Glomerular endothelial cell (primary cell): ENCODE data around the gene NAV1. TPM values are rescaled to one million over a fixed set of nuclear protein-coding genes. Genes with fewer than 3 reads are reported as not detected.

Experiments
- DNase-seq: peaks from one replicate; pipeline ENCODE4 v3.0.0-alpha.2; 2011; ENCODE audit warnings: low read depth, low spot score; ENCODE audit errors: extremely low read depth
- total RNA-seq: library from RNA; depleted of rRNA; stranded (reverse); fragments of >200 nt; gene quantifications from 2 replicates; pipeline ENCODE4 v1.2.3, GENCODE V29; 2015

Gene NAV1
- total RNA-seq, 1 donor from 2014 or later, result 145 TPM

DNA sequence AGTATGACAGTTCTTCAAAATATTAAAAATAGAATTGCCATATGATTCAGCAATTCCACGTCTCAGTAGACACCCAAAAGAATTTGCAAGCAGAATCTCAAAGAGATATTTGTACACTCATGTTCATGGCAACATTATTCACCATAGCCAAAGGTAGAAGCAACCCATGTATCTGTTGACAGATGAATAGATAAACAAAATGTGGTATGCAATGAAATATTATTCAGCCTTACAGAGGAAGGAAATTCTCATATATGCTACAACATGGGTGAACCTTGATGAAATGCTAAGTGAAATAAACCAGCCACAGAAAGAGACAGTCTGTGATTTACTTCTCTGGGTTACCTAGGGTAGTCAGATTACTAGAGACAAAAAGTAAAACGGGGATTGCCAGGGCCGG is 47.0 kb downstream of the NAV1 start:
- DNase-seq, result no peak

DNA sequence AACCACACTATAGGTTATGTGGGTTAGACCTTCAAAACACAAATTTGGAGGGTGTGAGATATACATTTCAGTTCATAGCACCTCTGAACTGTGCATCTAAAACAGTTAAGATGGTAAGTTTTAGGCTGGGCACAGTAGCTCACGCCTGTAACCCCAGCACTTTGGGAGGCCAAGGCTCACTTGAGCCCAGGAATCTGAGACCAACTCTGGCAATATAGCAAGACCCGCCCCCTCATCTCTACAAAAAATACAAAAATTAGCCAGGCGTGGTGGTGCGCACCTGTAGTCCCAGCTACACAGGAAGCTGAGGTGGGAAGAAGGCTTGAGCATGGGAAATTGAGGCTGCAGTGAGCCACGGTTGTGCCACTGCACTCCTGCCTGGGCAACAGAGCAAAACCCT is 47.9 kb downstream of the NAV1 start:
- DNase-seq, result no peak

DNA sequence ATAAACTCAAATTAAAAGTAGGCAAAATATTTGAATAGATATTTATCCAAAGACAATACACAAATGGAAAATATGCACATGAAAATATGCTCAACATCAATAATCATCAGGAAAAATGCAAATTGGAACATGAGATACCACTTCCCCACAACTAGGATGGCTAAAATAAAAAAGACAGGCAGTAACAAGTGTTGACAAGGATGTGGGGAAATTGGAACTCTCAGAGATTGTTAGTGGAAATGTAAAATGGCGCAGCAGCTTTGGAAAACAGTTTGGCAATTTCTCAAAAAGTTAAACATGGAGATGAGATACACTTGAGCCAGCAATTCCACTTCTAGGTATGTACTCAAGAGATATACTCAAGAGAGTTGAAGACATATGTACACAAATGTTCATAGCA is 48.8 kb downstream of the NAV1 start:
- no peak for DNase-seq

Other genes starting within 250 kb of the NAV1 start
- gene TNNT2, start 161.4 kb upstream of the NAV1 start, total RNA-seq, result 0.88 TPM in 1 of 2 replicates, not detected in the other
- gene LAD1, start 139.8 kb upstream of the NAV1 start, total RNA-seq, result 1.1 TPM in 2 replicates
- not detected in 2 replicates for gene TNNI1, start 117.4 kb upstream of the NAV1 start, total RNA-seq
- gene PHLDA3, start 69.9 kb upstream of the NAV1 start, total RNA-seq, result 59.6 and 74.8 TPM in 2 replicates
- gene CSRP1, start 32.0 kb upstream of the NAV1 start, total RNA-seq, result 765 and 867 TPM in 2 replicates